Measurements from ENCODE around the gene LCT. TPM values are rescaled to one million over a fixed set of nuclear protein-coding genes. Genes with fewer than 3 reads are reported as not detected.

The LCT gene
- total and polyA plus RNA-seq, 4 donors, result 0.06 to 0.10 (median 0.07) TPM

DNA sequence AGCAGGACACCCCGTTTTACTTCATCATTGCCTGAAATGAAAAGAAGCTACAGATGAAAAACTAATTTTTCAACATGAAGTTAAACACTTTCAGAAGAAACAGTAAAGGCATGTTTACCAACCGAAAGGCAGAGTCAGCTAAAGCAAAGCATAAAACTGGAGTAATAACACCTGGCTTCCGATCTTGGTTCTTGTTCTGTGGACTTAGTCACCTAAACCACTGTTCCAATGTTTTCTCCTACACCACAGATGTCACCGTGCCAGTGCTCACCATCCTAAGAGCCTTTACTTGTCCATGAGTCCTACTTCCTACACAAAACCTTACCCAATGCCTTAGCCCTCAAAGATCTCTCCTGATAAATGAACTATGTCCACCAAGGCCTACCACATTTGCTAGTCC, 25.7 kb upstream of the LCT start:
- H3K36me3 ChIP-seq (ENCODE audit: control insufficient read depth, insufficient read depth, low read length), result peaks cover 17% of the 10 kb centered on the region
- H3K27me3 ChIP-seq (ENCODE audit: control insufficient read depth, insufficient read depth, low read length), result no peaks in the 10 kb centered on the region
- H3K4me3 ChIP-seq (ENCODE audit: low read depth, low read length), result no peak overlapping the region
- WGBS (ENCODE audit: insufficient coverage), result 93% methylated on average over 4 of the region's 4 CpGs
- H3K4me1 ChIP-seq (ENCODE audit: control insufficient read depth, insufficient read depth, low read length), result no peaks in the 10 kb centered on the region
- H3K27ac ChIP-seq (ENCODE audit: low read depth, low read length), result no peak overlapping the region
- no peak for DNase-seq (ENCODE audit: low read depth in 4 of 6, low spot score in 6 of 6)
- H3K9me3 ChIP-seq (ENCODE audit: control insufficient read depth, insufficient read depth, low read length), result no peaks in the 10 kb centered on the region

DNA sequence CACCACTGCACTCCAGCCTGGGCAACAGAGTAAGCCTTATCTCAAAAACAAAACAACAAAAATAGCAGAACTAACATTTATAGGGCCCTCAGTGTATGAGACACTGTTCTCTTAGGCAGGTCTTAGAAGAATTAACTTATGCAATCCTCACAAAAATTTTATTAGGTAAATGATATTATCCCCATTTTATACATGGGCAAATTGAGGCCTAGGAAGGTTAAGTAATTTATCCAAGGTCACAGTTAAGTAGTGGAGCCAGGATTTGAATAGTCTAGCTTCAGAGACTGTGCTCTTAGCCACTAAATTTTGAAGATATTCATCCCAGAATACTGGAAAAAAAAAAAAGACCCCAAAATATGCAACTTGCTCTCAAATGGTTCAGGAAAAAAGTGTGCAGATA, 16.4 kb upstream of the LCT start:
- DNase-seq (ENCODE audit: low read depth in 4 of 6, low spot score in 6 of 6), result no peak
- Histone ChIP-seq H3K4me3 (ENCODE audit: low read depth, low read length) (no peak overlapping the region), H3K4me1 (ENCODE audit: control insufficient read depth, insufficient read depth, low read length) (no peaks in the 10 kb centered on the region), H3K27ac (ENCODE audit: low read depth, low read length) (no peak overlapping the region), H3K27me3 (ENCODE audit: control insufficient read depth, insufficient read depth, low read length) (no peaks in the 10 kb centered on the region), H3K9me3 (ENCODE audit: control insufficient read depth, insufficient read depth, low read length) (no peaks in the 10 kb centered on the region), H3K36me3 (ENCODE audit: control insufficient read depth, insufficient read depth, low read length) (peaks cover 5% of the 10 kb centered on the region)

DNA sequence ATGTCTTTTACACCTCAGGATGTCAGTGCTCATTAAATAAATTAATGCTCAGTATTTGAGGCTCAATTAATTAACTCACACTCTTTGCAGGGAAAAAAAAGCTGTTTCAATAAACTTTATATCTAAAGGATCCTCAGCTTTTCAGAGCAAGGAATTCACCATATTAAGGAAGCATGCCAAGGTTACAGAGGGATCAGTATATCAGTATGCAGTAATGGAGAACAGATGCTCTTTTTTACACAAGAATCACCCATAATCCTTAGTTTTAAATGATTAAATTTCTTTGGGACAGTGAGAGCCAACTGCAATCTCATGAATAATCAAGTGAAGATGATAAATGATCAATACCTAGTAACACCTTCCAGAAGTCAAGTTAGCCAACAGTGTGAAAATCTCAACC, 14.9 kb upstream of the LCT start:
- no peaks in the 10 kb centered on the region for H3K4me1 ChIP-seq (ENCODE audit: control insufficient read depth, insufficient read depth, low read length)
- H3K9me3 ChIP-seq (ENCODE audit: control insufficient read depth, insufficient read depth, low read length), result no peaks in the 10 kb centered on the region
- H3K27me3 ChIP-seq (ENCODE audit: control insufficient read depth, insufficient read depth, low read length), result no peaks in the 10 kb centered on the region

DNA sequence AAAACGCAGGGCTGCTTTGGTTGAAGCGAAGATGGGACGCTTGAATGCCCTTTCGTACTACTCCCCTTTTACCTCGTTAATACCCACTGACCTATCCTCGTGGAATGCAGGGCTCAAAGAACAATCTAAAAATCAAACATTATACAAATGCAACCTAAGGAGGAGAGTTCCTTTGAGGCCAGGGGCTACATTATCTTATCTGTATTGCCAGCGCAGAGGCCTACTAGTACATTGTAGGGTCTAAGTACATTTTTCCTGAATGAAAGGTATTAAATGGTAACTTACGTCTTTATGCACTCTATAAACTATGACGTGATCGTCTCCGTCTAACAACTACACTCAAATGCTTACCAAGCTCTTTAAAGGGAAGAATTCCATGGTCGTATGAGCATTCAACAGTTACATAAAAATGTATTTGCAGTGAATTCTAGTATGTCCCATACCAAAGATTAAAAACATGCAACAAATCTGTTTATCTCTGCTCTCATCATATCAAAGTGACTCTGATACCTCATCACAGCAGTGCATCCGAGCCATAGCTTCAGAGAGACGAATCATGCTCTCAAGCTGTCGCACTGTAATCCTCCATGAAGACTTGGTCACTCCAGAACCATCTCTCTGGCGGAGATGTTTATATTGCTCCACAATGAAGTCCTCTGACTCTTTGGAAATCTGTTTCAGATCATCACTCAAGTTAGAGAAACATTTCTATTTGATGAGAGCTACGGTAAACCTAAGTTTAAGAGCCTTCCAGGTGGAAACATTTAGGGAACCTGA, 14.1 kb upstream of the LCT start:
- Histone ChIP-seq H3K4me1 (ENCODE audit: control insufficient read depth, insufficient read depth, low read length) (no peaks in the 10 kb centered on the region), H3K36me3 (ENCODE audit: control insufficient read depth, insufficient read depth, low read length) (peaks cover 3% of the 10 kb centered on the region), H3K27me3 (ENCODE audit: control insufficient read depth, insufficient read depth, low read length) (no peaks in the 10 kb centered on the region), H3K9me3 (ENCODE audit: control insufficient read depth, insufficient read depth, low read length) (no peaks in the 10 kb centered on the region), H3K27ac (ENCODE audit: low read depth, low read length) (no peak overlapping the region), H3K4me3 (ENCODE audit: low read depth, low read length) (no peak overlapping the region)
- no peak for DNase-seq (ENCODE audit: low read depth in 4 of 6, low spot score in 6 of 6)
- WGBS (ENCODE audit: insufficient coverage), result 100% methylated on average over 4 of the region's 17 CpGs

More for the DNA sequence above, 14.9 kb upstream of the LCT start:
- DNase-seq (ENCODE audit: low read depth in 4 of 6, low spot score in 6 of 6), result peak in 1 of 6 donors; percentile 24
- H3K27ac ChIP-seq (ENCODE audit: low read depth, low read length), result no peak overlapping the region
- H3K4me3 ChIP-seq (ENCODE audit: low read depth, low read length), result no peak overlapping the region
- peaks cover 3% of the 10 kb centered on the region for H3K36me3 ChIP-seq (ENCODE audit: control insufficient read depth, insufficient read depth, low read length)

DNA sequence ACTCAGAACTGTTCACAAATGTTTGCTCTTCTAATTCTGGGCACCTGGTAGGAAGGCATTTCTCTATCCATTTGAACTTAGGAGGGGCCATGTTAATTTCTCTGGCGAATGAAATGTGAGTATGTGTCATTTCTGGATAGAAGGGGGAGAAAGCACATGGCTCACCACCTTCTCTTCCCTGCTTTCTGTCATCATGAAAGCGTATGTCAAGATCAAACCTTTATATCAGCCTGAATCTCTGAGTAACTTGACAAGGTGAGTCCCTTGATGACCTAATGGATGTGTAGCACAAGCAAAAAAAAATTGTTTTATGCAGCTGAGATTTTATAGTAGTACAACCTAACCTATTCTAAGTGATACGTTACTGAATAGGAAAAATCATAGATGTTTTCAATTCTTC, 12.1 kb upstream of the LCT start:
- no CpG with 5 or more reads among the region's 3 CpGs for WGBS (ENCODE audit: insufficient coverage)
- Histone ChIP-seq H3K4me3 (ENCODE audit: low read depth, low read length) (no peak overlapping the region), H3K9me3 (ENCODE audit: control insufficient read depth, insufficient read depth, low read length) (no peaks in the 10 kb centered on the region), H3K27ac (ENCODE audit: low read depth, low read length) (no peak overlapping the region), H3K4me1 (ENCODE audit: control insufficient read depth, insufficient read depth, low read length) (no peaks in the 10 kb centered on the region), H3K27me3 (ENCODE audit: control insufficient read depth, insufficient read depth, low read length) (no peaks in the 10 kb centered on the region), H3K36me3 (ENCODE audit: control insufficient read depth, insufficient read depth, low read length) (peaks cover 3% of the 10 kb centered on the region)
- DNase-seq (ENCODE audit: low read depth in 4 of 6, low spot score in 6 of 6), result no peak

DNA sequence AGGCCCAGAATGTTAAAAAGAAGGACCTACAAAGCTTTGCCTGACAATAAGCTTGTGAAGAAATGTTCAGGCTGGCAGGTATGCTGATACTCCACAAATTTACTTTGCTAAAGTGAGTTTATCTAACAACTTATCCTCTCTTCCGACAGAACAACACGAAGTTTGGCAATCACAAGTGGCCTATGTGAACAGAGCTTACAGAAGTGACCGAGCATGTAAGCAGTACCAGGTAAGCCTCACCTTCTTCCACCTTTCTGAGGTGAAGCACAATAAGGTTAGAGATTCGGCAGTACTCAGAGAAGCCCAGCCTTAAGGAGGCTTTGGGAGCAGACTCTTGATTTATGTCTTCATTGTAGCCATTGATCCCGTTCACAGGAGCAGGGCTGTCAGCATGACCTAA, 9.0 kb upstream of the LCT start:
- peaks cover 6% of the 10 kb centered on the region for H3K36me3 ChIP-seq (ENCODE audit: control insufficient read depth, insufficient read depth, low read length)
- DNase-seq (ENCODE audit: low read depth in 4 of 6, low spot score in 6 of 6), result no peak
- H3K4me3 ChIP-seq (ENCODE audit: low read depth, low read length), result no peak overlapping the region
- H3K4me1 ChIP-seq (ENCODE audit: control insufficient read depth, insufficient read depth, low read length), result no peaks in the 10 kb centered on the region
- no peaks in the 10 kb centered on the region for H3K9me3 ChIP-seq (ENCODE audit: control insufficient read depth, insufficient read depth, low read length)
- H3K27ac ChIP-seq (ENCODE audit: low read depth, low read length), result no peak overlapping the region
- H3K27me3 ChIP-seq (ENCODE audit: control insufficient read depth, insufficient read depth, low read length), result no peaks in the 10 kb centered on the region
- WGBS (ENCODE audit: insufficient coverage), result 95% methylated on average over 5 of the region's 5 CpGs

DNA sequence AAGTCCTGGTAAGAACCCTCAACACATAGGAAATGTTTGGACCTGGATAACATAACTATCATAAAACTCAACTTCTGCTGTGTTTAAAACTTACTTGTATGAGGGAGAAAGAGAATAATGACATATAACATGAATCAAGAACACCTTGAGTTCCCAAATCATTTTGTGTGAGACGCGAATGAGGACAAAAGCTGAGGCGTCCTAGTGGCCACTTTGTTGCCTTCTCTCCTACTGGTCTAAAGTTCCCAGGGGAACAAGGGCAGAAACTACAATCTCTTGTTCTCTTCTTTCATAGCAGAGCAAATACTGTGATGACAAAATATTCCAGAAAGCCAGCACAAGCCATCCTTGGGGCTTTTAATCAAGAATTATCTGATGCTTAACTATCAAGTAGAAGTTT, 8.3 kb upstream of the LCT start:
- Histone ChIP-seq H3K36me3 (ENCODE audit: control insufficient read depth, insufficient read depth, low read length) (peaks cover 6% of the 10 kb centered on the region), H3K4me3 (ENCODE audit: low read depth, low read length) (no peak overlapping the region), H3K27me3 (ENCODE audit: control insufficient read depth, insufficient read depth, low read length) (no peaks in the 10 kb centered on the region), H3K9me3 (ENCODE audit: control insufficient read depth, insufficient read depth, low read length) (no peaks in the 10 kb centered on the region), H3K4me1 (ENCODE audit: control insufficient read depth, insufficient read depth, low read length) (no peaks in the 10 kb centered on the region), H3K27ac (ENCODE audit: low read depth, low read length) (no peak overlapping the region)
- 100% methylated on average over 3 of the region's 3 CpGs for WGBS (ENCODE audit: insufficient coverage)
- no peak for DNase-seq (ENCODE audit: low read depth in 4 of 6, low spot score in 6 of 6)

DNA sequence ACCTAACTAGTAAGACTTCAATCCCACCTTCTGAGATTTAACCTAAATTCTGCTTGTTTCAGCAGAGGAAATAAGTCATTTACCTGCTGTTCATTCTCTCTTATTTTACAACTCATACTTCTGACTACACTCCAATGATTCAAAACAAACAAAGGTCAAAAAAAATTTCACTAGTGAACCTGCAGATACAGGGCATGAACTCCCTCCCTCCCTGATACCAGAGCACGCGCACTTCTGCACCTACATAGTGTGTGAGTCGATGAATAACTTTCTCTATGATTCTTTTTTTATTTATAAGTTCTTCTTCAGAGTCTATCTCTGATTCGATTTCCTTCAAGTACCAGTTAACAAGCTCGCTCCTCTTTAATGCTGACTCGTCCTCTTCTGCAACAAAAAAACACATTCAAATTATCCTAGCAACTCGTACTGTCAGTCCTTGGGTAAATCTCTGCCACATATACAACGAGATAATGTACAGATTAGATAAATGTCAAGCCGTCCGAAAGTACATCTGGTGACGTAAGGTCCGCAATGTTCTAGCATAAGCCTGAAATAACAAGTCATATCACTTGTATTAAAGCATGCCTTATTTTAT, 7.4 kb upstream of the LCT start:
- no peaks in the 10 kb centered on the region for H3K9me3 ChIP-seq (ENCODE audit: control insufficient read depth, insufficient read depth, low read length)
- H3K36me3 ChIP-seq (ENCODE audit: control insufficient read depth, insufficient read depth, low read length), result peaks cover 6% of the 10 kb centered on the region
- H3K4me1 ChIP-seq (ENCODE audit: control insufficient read depth, insufficient read depth, low read length), result no peaks in the 10 kb centered on the region
- DNase-seq (ENCODE audit: low read depth in 4 of 6, low spot score in 6 of 6), result no peak
- 89% methylated on average over 5 of the region's 12 CpGs for WGBS (ENCODE audit: insufficient coverage)
- H3K4me3 ChIP-seq (ENCODE audit: low read depth, low read length), result no peak overlapping the region
- no peaks in the 10 kb centered on the region for H3K27me3 ChIP-seq (ENCODE audit: control insufficient read depth, insufficient read depth, low read length)
- H3K27ac ChIP-seq (ENCODE audit: low read depth, low read length), result no peak overlapping the region

DNA sequence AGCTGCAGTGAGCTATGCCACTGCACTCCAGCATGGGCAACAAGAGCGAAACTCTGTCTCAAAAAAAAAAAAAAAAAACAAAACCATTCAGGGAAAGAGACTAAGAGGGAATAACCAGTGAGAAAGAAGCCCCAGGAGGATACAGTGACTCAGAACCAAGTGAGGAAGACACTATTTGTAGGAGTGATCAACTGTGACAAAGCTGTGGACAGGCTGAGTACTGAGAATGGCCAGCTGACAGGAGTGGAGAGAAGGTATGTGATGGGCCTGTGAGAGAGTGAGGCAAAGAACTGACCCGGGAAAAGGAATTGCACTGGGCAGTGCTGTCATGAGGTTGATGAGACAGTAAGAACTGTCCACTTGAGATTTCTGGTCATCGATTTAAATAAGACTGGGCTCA, 6.7 kb upstream of the LCT start:
- Histone ChIP-seq H3K27me3 (ENCODE audit: control insufficient read depth, insufficient read depth, low read length) (no peaks in the 10 kb centered on the region), H3K9me3 (ENCODE audit: control insufficient read depth, insufficient read depth, low read length) (no peaks in the 10 kb centered on the region), H3K4me3 (ENCODE audit: low read depth, low read length) (no peak overlapping the region), H3K4me1 (ENCODE audit: control insufficient read depth, insufficient read depth, low read length) (no peaks in the 10 kb centered on the region), H3K27ac (ENCODE audit: low read depth, low read length) (no peak overlapping the region), H3K36me3 (ENCODE audit: control insufficient read depth, insufficient read depth, low read length) (peaks cover 6% of the 10 kb centered on the region)
- 100% methylated on average over 1 of the region's 3 CpGs for WGBS (ENCODE audit: insufficient coverage)
- no peak for DNase-seq (ENCODE audit: low read depth in 4 of 6, low spot score in 6 of 6)

DNA sequence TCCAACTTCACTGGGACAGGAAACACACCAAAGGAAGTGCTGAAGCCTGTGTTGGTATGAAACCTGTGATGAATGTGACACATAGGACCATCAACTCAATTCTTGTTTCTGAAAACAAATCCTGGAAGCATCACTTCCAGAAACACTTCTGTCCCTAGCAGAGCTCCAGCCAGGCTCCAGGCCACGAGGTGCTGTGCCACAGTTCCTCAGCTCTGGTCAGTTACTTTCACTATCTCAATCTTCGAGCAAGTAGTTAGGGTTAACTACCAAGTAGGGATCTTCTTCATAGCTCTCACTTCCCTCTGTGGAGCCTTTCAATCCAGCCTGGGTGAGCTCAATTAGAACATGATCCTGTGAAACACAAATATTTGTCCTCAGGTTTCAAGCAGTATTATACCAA, 3.6 kb upstream of the LCT start:
- WGBS (ENCODE audit: insufficient coverage), result 69% methylated on average over 2 of the region's 2 CpGs
- no peaks in the 10 kb centered on the region for H3K9me3 ChIP-seq (ENCODE audit: control insufficient read depth, insufficient read depth, low read length)
- H3K4me1 ChIP-seq (ENCODE audit: control insufficient read depth, insufficient read depth, low read length), result no peaks in the 10 kb centered on the region
- no peak for DNase-seq (ENCODE audit: low read depth in 4 of 6, low spot score in 6 of 6)
- no peak overlapping the region for H3K4me3 ChIP-seq (ENCODE audit: low read depth, low read length)
- H3K27ac ChIP-seq (ENCODE audit: low read depth, low read length), result no peak overlapping the region
- H3K36me3 ChIP-seq (ENCODE audit: control insufficient read depth, insufficient read depth, low read length), result peaks cover 6% of the 10 kb centered on the region
- H3K27me3 ChIP-seq (ENCODE audit: control insufficient read depth, insufficient read depth, low read length), result no peaks in the 10 kb centered on the region

Data from spinal cord (tissue), 10 donors.